NCI-H748 (cell line): Measurements from ENCODE around the gene SH3RF1.
"Not testable (repeated sequence)": the region's sequence is repeated elsewhere in the genome, so short reads cannot be mapped to it uniquely, and the experiment has no call there.

Experiments
- DNase-seq: peaks from one replicate; lab custom pipeline; 2025; ENCODE audit not compliant: unreplicated experiment; lab: John Stamatoyannopoulos, UW

The SH3RF1 gene

DNA sequence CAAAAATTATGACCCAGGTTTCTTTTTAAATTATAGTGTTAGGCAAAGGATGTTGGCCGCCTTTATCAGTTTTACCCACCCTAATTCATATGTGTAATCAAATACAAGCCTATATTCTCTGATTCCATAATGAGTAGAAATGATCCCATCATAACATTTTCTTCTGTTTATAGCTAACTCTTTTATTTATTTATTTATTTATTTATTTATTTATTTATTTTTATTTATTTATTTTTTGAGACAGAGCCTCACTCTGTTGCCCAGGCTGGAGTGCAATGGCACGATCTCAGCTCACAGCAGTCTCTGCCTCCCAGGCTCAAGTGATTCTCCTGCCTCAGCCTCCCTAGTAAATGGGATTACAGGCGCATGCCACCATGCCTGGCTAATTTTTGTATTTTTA, 7.1 kb upstream of the SH3RF1 start:
- DNase-seq = not testable (repeated sequence)

DNA sequence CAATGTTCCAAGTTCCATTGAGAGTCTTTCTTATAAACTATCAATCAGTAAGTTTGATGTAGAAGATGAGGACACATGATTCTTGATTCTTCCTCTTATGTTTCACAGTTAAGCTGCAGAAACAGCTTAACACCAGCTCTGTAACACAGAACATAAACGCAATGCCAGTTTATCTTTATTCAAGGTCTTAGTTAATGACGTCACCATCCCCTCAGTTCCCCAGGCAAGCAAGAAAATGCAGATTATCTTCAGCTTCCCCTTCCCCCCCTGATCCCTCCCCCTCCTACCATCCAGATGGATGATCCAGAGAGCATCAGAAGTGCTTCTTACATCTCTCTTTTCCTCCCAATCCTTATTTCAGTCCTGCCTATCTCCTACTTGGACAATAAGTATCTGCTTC, 4.4 kb upstream of the SH3RF1 start:
- no peak for DNase-seq

- DNase-seq = no peak
Observed at GRCh38 chr4:169274033-169274432, 3.3 kb upstream of the SH3RF1 start.

DNA sequence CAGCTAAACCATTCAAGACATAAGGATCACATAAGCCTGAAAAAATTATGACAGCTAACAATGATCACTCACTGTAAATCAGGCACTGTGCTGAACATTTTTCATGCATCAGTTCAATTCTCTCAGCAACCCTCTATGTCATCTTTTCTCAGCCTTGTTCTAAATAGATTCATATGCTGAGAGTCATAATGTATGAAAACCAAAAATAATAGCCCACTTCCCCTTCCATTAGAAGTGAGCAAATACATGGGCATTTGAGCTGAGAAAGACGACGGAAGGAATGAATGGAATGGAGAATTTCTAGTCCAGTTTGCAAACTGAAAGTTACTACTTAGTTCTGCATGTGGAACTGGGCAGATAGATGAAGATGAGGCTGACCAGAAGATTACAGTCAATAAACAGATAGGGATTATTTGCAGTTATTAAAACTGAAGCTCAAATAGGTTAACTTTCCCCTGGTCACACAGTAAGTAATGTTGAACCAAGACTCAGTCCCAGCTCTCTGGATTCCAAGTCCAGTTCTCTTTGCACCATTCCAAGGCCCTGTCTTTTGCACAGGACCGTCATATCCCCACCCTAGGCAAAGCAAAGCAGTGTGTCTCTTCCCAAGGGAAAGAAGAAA, 1.6 kb upstream of the SH3RF1 start:
- DNase-seq = no peak

DNA sequence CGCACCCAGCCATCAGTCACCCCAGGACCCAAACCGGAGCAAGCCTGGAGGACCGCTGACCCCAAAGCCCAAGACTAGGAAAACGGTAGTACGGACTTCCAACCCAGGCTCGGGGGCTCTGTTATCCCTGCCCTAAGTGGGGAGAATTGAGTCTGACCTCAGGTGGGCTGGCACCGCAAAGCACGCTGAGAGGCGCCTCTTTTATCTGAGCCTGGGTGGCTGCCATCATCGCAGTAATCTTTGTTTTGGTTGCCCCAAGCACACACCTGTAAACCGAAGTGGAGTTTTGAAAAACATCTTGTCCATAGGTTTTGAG, 894 bp upstream of the SH3RF1 start:
- DNase-seq = peak; percentile 39

DNA sequence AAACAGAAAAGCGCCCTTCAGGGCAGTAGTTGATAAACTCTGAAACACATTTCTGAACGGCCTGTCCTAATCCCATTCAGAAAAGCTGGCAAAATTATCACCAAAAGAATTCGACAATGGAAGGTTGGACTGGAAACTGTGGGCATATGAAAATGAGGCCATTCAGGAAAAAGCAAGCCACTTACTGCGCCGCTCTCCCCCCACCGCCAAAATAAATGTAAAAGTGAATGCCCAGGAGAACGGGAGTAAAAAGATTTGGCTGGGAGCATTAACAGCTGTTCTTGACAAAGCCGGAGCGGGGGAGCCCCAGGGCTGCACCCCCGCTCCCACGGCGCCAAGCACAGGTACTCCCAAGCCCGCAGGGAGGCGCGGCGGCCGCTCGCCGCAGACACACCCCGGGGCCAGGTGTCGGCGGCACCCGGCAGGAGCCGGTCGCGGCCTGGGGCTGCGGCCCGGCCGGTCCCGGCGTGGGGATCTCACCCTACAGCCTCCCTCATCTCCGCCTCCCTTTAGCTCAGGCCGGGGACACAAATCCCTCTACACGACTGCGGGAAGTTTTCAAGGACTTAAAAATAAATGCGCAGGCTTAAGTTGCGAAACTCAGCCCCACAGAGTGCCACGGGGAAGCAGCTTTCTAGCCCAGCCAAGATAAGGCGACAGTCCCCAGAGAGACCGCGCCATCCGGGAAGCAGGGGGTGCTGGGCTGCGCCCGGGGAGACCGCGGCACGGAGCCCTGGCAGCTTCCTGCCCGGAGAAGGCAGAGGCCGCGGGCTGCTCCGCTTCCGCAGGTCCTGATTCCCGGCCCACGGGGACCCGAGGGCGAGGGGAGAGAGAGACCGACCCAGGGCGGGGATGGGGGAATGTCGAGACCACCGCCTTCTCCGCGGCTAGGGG, 593 bp downstream of the SH3RF1 start:
- peak; percentile 67 for DNase-seq

DNA sequence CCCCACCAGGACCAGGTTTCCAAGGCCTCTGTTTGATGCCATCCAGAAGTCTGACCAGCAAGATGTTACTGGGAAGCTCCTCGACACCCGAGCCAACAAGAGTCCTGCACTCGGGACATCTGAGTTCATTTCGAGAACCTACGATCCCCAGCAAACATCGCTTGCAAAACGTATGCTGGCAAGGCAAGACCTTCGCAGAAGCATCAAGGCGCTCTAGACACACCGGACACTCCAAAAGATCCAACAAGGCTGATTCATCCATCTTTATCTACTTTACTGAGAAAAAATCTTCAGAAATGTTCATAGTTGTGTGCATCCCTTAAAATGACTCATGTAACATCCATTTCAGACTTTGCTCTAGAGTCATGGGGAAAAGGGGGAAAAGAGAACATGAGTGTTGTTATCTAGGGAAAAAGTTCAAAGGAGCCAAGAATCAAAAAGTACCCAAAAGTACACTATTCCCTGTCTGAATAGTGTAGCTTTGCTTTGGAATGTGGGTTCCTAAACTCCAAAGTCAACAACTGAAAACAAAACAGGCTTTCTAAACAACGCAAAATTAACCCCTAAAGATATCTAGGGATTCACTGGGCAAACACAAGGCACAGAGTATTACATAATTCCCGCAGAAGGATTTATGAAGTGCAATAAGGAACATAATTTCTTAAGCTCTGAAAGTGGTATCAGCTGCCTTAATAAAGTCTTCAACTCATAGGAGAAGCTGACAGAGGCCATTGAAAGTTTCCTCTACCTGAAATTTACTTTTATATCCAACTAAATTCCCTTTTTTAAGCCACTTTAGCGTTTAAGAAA, 1.6 kb downstream of the SH3RF1 start:
- DNase-seq = no peak

- no peak for DNase-seq
Observed at GRCh38 chr4:169267070-169267469, 3.7 kb downstream of the SH3RF1 start.

DNA sequence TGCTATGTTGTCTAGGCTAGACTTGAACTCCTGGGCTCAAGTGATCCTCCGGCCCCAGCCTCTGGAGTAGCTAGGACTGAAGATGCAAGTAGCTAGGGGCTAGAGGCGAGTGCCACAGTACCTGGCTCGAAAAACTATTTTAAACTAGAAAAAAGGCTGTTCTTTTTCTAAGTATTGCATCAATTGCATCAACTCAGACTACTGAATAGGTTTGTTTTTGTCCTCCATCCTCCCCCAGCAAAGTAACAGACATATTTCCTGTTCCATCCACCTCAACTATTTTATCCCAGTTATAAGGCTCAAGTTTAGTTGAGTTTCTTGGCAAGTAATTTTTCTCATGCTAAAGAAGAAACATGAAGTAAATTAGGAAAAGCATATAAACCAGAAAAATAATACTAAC, 4.1 kb downstream of the SH3RF1 start:
- DNase-seq = no peak

DNA sequence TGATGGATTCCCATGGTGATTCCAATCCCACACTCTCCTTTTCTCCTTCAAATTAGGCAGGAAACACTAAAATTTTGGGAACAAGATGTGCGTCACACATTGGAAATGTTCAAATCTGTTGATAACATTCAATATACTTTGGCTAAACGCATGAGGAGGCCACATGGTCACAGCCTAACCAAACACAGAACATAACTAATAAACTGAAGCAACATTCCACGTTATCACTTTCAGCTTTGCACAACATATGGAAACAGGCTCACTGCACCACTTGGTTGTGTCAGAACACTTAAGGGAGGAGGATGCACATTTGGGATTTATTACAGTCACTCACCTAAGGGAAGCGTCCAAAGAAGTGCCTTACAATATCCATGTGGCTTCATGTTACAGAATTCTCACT, 4.7 kb downstream of the SH3RF1 start:
- DNase-seq = no peak

DNA sequence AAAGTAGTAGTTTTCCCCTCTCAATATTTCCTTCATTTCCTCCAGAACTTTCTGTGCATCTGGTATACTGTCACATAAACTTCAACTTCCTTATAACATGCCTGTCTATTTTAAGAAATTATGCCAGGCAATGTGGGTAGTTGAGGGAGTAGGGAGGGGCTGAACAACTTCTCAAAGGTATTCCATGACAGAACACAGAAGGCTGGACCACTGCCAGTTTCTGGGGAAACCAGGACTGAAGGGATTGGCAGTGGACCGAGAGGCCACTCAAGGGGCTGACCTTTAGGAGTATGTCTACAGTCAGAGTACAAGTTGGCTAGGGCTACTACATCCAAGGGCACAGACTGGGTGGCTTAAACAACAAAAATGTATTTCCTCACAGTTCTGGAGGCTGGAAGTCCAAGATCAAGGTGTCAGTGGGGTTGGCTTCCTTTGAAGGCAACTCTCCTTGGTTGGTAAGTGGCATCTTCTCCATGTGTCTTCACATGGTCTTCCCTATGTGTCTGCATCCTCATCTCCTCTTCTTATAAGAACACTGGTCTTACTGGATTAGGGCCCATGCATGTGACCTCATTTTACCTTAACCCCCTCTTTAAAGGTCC, 6.9 kb downstream of the SH3RF1 start:
- DNase-seq = no peak

GRCh38 chr4:169260217-169260866, 10.4 kb downstream of the SH3RF1 start:
- no peak for DNase-seq

DNA sequence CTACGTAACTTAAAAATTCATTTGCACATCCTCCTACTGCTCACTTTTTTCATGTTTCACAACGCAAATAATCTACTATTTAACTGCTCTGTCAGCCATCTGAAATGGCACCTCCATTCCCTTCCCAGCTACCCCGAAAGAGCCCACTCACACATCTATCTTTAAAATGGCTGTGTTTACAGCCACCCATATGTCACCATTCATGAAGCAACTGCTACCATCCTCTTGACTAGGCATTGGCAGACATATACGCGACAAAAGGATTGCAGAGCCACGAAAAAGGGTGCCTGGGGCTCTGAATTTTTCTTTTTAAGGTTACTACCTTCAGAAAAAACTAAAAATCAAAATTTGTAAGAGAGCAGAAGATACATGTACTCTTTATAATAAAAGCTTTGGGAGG, 11.5 kb downstream of the SH3RF1 start:
- DNase-seq = no peak

DNA sequence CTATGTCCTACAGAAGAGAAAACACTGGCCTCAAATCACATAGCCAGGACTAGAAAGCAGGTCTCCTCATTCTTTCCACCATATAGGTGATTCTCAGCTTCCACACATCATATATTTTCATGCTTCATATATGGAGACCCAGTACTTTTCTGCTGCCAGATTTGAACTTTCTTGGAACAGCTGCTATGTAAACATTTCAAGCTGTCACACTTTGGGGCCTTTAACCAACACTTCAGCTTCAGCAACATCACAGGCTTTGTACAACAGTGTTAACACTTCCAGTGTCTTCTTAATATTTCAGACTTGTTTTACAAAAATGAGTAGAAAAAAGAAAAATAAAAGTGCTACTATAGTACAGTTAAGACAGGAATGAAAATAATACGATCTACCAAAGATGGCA, 12.6 kb downstream of the SH3RF1 start:
- no peak for DNase-seq

DNA sequence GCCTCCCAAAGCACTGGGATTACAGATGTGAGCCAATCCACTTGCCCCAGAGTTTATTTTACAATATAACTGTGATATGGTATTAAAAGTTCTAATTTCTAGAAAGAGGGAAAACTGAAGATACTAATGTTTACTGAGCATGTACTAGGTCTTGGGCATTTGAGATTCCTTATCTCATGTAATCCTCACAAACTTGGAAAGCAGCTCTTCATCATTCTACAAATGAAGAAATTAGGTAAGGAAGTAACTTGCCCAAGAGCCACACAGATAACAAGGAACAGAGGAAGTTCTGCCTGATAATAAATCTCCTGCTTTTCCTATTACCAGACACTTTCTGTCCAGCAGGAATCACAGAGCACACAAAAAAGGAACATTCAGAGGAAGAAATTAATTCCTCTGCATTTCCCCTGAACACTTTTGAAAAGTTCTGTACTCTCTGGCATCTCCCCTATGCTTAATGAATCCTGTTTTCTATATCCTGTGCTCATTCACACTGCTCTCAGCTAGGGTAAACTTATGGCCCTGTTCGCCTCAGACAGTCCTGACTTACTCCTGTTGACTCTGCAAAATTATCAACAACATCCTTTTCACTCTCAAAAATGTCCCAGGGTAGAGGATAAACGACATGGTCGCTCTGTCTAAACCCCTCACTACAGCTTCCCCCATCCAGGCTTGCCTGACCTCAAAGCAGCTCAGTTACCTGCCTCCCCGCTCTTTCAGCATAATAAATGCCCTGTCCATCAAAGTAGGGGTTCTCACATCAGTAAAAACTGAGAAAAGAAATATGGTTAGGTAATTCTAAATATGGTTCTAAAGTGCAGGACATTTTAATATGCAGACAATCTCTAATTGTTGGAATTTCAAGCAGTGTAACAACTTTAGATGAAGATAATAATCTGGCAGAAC, 13.6 kb downstream of the SH3RF1 start:
- DNase-seq = no peak

- no peak for DNase-seq
Observed at GRCh38 chr4:169256101-169256612, 14.6 kb downstream of the SH3RF1 start.

DNA sequence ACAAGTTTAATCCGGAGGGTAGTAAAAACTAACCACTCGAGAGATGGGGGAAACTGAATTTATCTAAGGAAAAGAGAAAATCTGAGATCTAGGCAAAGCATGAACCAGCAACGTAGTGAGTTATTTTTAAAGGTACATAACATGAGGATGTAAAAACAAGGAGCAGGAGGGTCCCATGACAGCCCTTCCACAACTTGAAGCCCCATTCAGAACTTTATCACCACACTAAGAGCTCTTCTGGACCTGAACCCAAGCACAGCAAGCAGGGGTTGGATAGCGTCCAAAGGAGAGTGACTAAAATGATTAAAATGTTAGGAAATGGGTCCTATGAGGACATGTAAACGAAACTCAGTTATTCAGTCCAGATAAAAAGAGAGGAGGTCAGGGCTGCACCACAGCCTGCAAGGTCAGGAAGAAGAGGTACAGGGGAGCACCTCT, 16.2 kb downstream of the SH3RF1 start:
- no peak for DNase-seq

GRCh38 chr4:169253904-169254303, 16.9 kb downstream of the SH3RF1 start:
- DNase-seq = no peak

GRCh38 chr4:169253113-169253671, 17.6 kb downstream of the SH3RF1 start:
- DNase-seq = no peak
